Ramos (cell line): Measurements from ENCODE around the gene SYNJ1.
"Not testable (repeated sequence)": the region's sequence is repeated elsewhere in the genome, so short reads cannot be mapped to it uniquely, and the experiment has no call there.

Experiments
- in situ Hi-C: fragments of 300-500 bp; cut with MboI; formaldehyde crosslinking; loops from one replicate; pipeline ENCODE4 v1.14.3; 2022; ENCODE audit warnings: low sequenced_read_pairs; ENCODE audit not compliant: unreplicated experiment

SYNJ1 gene

GRCh38 chr21:32613436-32614043, 114.3 kb downstream of the SYNJ1 start:
- in situ Hi-C loops: no loop called here

GRCh38 chr21:32612999-32613337, 114.8 kb downstream of the SYNJ1 start:
- in situ Hi-C loops: no loop called here

- in situ Hi-C loops: no loop called here
These were observed 115.5 kb downstream of the SYNJ1 start, which contains the start of gene CFAP298 for GRCh38 chr21:32612075-32612998. Gene CFAP298 (minus strand): TSS chr21:32612377. CDS start chr21:32612243, 134 bp downstream.

GRCh38 chr21:32611471-32611997, 116.3 kb downstream of the SYNJ1 start:
- in situ Hi-C loops: no loop called here

GRCh38 chr21:32610940-32611339, 116.9 kb downstream of the SYNJ1 start:
- in situ Hi-C loops: not testable (repeated sequence)

- in situ Hi-C loops: loop anchor here (10.0 kb wide), 1 partner anchor 204 kb away; no protein-coding TSS in a partner anchor
These were observed 119.0 kb downstream of the SYNJ1 start for GRCh38 chr21:32608851-32609250.

GRCh38 chr21:32605469-32605868, 122.3 kb downstream of the SYNJ1 start:
- in situ Hi-C loops: loop anchor here (10.0 kb wide), 1 partner anchor 201 kb away; no protein-coding TSS in a partner anchor

GRCh38 chr21:32604464-32604863, 123.3 kb downstream of the SYNJ1 start:
- in situ Hi-C loops: loop anchor here (10.0 kb wide), 1 partner anchor 200 kb away; no protein-coding TSS in a partner anchor

- in situ Hi-C loops: loop anchor here (10.0 kb wide), 1 partner anchor 198 kb away; no protein-coding TSS in a partner anchor
These were observed 124.7 kb downstream of the SYNJ1 start for GRCh38 chr21:32603131-32603530.

GRCh38 chr21:32602099-32602498, 125.7 kb downstream of the SYNJ1 start:
- in situ Hi-C loops: loop anchor here (10.0 kb wide), 1 partner anchor 197 kb away; no protein-coding TSS in a partner anchor

- in situ Hi-C loops: no loop called here
These were observed 128.3 kb downstream of the SYNJ1 start for GRCh38 chr21:32599526-32599925.

GRCh38 chr21:32599091-32599490, 128.7 kb downstream of the SYNJ1 start:
- in situ Hi-C loops: no loop called here

GRCh38 chr21:32597205-32597604, 130.6 kb downstream of the SYNJ1 start:
- in situ Hi-C loops: no loop called here

GRCh38 chr21:32595431-32595830, 132.4 kb downstream of the SYNJ1 start:
- in situ Hi-C loops: no loop called here

- in situ Hi-C loops: no loop called here
These were observed 134.1 kb downstream of the SYNJ1 start for GRCh38 chr21:32593690-32594089.

GRCh38 chr21:32592929-32593502, 134.8 kb downstream of the SYNJ1 start:
- in situ Hi-C loops: no loop called here

GRCh38 chr21:32590130-32590529, 137.7 kb downstream of the SYNJ1 start:
- in situ Hi-C loops: no loop called here

GRCh38 chr21:32587651-32588050, 140.2 kb downstream of the SYNJ1 start:
- in situ Hi-C loops: no loop called here

GRCh38 chr21:32587120-32587519, 140.7 kb downstream of the SYNJ1 start:
- in situ Hi-C loops: no loop called here

- in situ Hi-C loops: no loop called here
These were observed 141.8 kb downstream of the SYNJ1 start for GRCh38 chr21:32585970-32586369.
